ES-I3 (cell line): Measurements from ENCODE around the gene ATF7IP2.
"Not testable (repeated sequence)": the region's sequence is repeated elsewhere in the genome, so short reads cannot be mapped to it uniquely, and the experiment has no call there.

Experiments
- H3K36me3 ChIP-seq: 2 replicates; pipeline ENCODE4 v1.6.1; 2013; ENCODE audit warnings: mild to moderate bottlenecking, low read length, control low read depth, moderate library complexity; ENCODE audit not compliant: insufficient read depth
- H3K4me1 ChIP-seq: 2 replicates; pipeline ENCODE4 v1.6.1; 2013; ENCODE audit warnings: mild to moderate bottlenecking, control low read depth, low read length; ENCODE audit not compliant: insufficient read depth
- H3K9ac ChIP-seq: 2 replicates; pipeline ENCODE4 v1.6.1; 2013; ENCODE audit warnings: low read depth, mild to moderate bottlenecking, low read length, moderate library complexity
- H3K9me3 ChIP-seq: 2 replicates; pipeline ENCODE4 v1.6.1; 2013; ENCODE audit warnings: mild to moderate bottlenecking, low read length, moderate library complexity; ENCODE audit not compliant: control insufficient read depth, insufficient read depth

Gene ATF7IP2

DNA sequence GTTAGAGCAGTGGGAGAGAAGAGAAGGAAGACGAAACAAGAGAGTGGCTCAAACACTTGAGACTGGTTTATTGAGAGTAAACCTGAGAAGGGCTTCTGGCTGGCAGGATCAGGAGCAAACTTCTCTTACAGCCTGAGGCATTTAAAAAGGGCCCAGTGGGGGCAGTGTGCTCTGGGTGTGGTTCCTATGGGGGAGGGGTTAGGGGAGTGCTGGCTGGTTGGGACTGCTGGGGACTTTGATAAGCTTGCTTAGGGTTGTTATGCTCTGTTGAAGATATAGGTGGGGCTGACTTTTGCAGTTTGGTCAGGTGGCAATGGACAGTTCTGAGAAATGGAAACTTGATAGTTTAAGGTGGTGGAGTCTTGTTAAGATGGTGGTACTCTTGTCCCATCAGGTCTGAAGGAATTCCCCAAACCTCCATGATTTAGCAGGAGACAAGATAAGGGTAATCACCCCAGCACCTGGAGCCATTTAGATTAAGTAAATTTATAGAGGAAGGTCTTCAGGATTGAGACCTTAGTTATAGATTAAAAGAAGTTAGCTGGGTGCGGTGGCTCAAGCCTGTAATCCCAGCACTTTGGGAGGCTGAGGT is 115.3 kb downstream of the ATF7IP2 start:
- H3K4me1 ChIP-seq: peaks cover 15% of the 10 kb centered on the region; the same call in 1 of the 2 replicates
- peaks cover 2% of the 10 kb centered on the region; the same call in 1 of the 2 replicates for H3K9me3 ChIP-seq
- no peak overlapping the region for H3K9ac ChIP-seq
- H3K36me3 ChIP-seq: no peaks in the 10 kb centered on the region

DNA sequence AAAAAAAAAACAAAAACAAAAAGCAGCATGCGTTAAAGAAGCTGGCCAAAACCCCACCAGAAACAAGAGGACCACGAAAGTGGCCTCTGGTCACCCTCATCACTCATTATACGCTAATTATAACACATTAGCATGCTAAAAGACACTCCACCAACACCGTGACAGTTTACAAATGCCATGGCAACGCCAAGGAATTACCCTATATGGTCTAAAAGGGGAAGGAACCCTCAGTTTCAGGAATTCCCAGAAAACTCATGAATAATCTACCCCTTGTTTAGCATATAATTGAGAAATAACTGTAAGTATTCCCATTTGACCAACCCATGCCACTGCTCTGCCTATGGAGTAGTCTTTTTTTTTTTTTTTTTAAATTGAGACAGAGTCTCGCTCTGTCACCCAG is 116.9 kb downstream of the ATF7IP2 start:
- Histone ChIP-seq H3K4me1 (peaks cover 15% of the 10 kb centered on the region; the same call in 1 of the 2 replicates), H3K9me3 (peaks cover 2% of the 10 kb centered on the region; the same call in 1 of the 2 replicates), H3K36me3 (no peaks in the 10 kb centered on the region), H3K9ac (no peak overlapping the region)

- peaks cover 2% of the 10 kb centered on the region; the same call in 1 of the 2 replicates for H3K9me3 ChIP-seq
- H3K4me1 ChIP-seq: peaks cover 15% of the 10 kb centered on the region; the same call in 1 of the 2 replicates
- H3K9ac ChIP-seq: no peak overlapping the region
- H3K36me3 ChIP-seq: no peaks in the 10 kb centered on the region
Measured at GRCh38 chr16:10504404-10504885, 118.6 kb downstream of the ATF7IP2 start.

DNA sequence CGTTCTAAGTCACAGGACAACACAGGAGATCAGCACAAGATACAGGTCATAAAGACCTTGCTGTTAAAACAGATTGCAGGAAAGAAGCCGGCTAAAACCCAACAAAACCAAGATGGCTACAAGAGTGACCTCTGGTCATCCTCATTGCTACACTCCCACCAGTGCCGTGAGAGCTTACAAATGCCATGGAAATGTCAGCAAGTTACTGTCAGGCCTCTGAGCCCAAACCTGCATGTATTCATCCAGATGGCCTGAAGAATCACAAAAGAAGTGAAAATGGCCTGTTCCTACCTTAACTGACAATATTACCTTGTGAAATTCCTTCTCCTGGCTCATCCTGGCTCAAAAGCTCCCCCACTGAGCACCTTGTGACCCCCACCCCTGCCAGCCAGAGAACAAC is 119.4 kb downstream of the ATF7IP2 start:
- not testable (repeated sequence) for H3K36me3 ChIP-seq, H3K9ac ChIP-seq, H3K9me3 ChIP-seq
- peaks cover 15% of the 10 kb centered on the region; the same call in 1 of the 2 replicates for H3K4me1 ChIP-seq

GRCh38 chr16:10509534-10510025 is 123.7 kb downstream of the ATF7IP2 start:
- H3K4me1 ChIP-seq: peaks cover 3% of the 10 kb centered on the region; the same call in 1 of the 2 replicates
- 0 out of 2 replicates have a peak, but pooled peaks cover 3% of the 10 kb centered on the region for H3K9me3 ChIP-seq

GRCh38 chr16:10510279-10510678 is 124.4 kb downstream of the ATF7IP2 start:
- Histone ChIP-seq H3K4me1 (no peaks in the 10 kb centered on the region), H3K36me3 (no peaks in the 10 kb centered on the region), H3K9ac (no peak overlapping the region), H3K9me3 (0 out of 2 replicates have a peak, but pooled peaks cover 3% of the 10 kb centered on the region)

More at GRCh38 chr16:10509534-10510025, 123.7 kb downstream of the ATF7IP2 start:
- Histone ChIP-seq H3K36me3 (no peaks in the 10 kb centered on the region), H3K9ac (no peak overlapping the region)

DNA sequence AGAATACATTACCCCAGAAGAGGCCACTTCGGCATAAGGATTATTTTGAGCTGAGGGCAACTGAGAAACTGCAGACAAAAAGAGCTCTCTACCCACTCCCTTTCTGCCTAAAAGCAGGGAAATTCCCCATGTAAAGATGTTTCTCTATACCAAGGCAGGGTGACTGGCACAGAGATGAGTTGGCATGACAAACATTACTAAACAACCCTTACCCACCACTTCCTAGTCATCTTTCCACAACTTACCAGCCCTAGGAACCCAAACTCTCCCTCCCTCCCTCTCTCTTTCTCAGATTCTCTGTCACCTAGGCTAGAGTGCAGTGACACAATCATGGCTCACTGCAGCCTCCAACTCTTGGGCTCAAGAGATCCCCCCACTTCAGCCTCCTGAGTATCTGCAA is 126.0 kb downstream of the ATF7IP2 start:
- no peaks in the 10 kb centered on the region for H3K4me1 ChIP-seq
- no peak overlapping the region for H3K9ac ChIP-seq
- H3K36me3 ChIP-seq: no peaks in the 10 kb centered on the region
- H3K9me3 ChIP-seq: peaks cover 7% of the 10 kb centered on the region; the same call in 1 of the 2 replicates

DNA sequence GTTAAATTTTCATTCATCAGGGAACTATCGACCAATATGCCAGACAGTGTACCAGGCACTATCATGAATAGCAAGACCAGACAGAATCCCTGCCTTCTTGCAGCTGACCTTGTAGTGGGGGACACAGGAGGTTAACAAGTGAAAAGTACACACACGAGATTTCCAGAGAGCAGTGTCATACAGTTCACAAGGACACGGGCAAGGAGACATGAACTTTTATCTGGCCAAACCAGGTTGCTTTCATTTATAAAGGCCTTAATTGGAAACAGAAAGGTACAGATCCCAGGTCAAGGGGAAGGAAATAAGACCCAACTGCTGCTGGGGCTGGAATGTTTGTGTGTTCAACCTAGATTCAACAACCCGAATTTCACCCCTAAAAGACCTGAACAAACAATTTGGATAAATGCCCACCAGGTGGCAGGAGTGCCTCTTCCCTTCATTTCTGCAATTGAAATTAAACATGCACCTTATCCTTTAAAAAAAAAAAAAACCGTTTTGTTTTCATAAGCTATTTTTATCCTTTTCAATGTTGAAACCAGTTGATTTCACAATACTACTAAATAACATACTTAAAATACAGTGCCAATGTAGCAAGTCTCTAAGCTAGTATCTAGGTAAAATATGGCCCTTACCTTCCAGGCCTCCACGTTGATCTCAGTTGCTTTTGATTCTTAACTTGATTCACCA is 128.7 kb downstream of the ATF7IP2 start:
- H3K9me3 ChIP-seq: peaks cover 7% of the 10 kb centered on the region; the same call in 1 of the 2 replicates
- H3K9ac ChIP-seq: no peak overlapping the region
- H3K4me1 ChIP-seq: no peaks in the 10 kb centered on the region
- no peaks in the 10 kb centered on the region for H3K36me3 ChIP-seq

- Histone ChIP-seq H3K9ac (no peak overlapping the region), H3K9me3 (peaks cover 4% of the 10 kb centered on the region; the same call in 1 of the 2 replicates), H3K4me1 (no peaks in the 10 kb centered on the region), H3K36me3 (no peaks in the 10 kb centered on the region)
Measured at GRCh38 chr16:10517868-10518267, 132.0 kb downstream of the ATF7IP2 start.

DNA sequence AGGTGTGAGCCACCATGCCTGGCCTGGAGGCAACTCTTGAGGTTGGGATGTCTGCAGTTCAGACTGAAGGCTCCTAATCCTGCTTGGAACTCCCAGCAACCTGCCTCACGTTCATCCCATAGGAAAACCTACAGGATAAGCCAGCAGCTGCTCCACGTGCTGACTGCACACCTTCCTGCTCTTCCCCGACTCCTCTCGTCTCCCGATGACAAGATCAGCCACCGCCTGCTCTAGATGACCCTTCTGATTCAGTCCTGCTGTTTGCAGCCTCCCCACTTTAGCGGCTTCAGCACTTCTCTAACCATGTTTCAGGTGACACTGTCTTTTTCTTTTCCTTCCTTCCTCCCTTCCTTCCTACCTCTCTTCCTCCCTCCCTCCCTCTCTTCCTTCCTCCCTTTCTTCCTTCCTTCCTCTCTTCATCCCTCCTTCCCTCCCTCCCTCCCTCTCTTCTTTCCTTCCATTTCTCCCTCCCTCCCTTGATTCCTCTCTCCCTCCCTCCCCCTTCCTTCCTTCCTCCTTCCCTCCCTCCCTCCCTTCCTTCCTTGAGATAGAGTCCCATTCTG is 132.7 kb downstream of the ATF7IP2 start:
- Histone ChIP-seq H3K9me3 (peaks cover 4% of the 10 kb centered on the region; the same call in 1 of the 2 replicates), H3K9ac (no peak overlapping the region), H3K36me3 (no peaks in the 10 kb centered on the region), H3K4me1 (no peaks in the 10 kb centered on the region)

DNA sequence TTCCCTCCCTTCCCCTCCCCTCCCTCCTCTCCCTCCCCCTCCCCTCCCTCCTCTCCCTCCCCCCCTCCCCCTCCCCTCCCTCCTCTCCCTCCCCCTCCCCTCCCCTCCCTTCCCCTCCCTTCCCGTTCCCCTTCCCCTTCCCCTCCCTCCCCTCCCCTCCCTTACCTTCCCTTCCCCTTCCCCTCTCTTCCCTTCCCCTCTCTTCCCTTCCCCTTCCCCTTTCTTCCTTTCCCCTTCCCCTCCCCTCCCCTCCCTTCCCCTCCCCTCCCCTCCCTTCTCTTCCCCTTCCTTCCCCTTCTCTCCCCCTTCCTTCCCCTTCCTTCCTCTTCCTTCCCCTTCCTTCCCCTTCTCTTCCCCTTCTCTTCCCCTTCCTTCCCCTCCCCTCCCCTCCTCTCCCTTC is 133.4 kb downstream of the ATF7IP2 start:
- no peaks in the 10 kb centered on the region for H3K36me3 ChIP-seq
- peaks cover 4% of the 10 kb centered on the region; the same call in 1 of the 2 replicates for H3K9me3 ChIP-seq

GRCh38 chr16:10519929-10520868 is 134.3 kb downstream of the ATF7IP2 start:
- Histone ChIP-seq H3K36me3 (no peaks in the 10 kb centered on the region), H3K4me1 (no peaks in the 10 kb centered on the region), H3K9ac (no peak overlapping the region), H3K9me3 (peaks cover 4% of the 10 kb centered on the region; the same call in 1 of the 2 replicates)

More for the DNA sequence above, 133.4 kb downstream of the ATF7IP2 start:
- H3K4me1 ChIP-seq: no peaks in the 10 kb centered on the region
- H3K9ac ChIP-seq: no peak overlapping the region

DNA sequence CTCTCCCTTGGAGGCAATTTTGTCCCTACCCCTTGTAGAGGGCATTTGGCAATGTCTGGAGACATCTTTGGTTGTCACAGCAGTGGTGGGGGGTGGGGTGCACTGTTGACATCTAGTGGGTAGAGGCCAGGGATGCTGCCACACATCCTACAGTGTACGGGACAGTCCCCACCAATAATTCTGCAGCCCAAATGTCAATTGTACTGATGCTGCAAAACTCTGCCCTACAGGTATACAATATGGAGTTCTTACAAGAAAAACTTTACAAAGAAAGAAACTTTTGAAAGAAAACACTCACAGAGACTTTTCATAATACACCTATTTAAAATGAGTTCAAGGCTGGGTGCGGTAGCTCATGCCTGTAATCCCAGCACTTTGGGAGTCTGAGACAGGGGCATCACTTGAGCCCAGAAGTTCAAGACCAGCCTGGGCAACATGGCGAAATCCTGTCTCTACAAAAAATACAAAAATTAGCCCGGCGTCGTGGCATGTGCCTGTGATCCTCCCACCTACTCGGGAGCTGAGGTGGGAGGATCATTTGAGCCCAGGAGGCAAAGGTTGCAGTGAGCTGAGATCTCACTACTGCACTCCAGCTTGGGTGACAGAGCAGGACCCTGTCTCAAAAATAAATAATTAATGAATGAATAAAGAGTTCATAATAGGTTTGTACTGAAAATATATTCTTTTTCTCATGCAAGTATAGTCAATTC is 135.2 kb downstream of the ATF7IP2 start:
- no peak overlapping the region for H3K9ac ChIP-seq
- H3K4me1 ChIP-seq: no peaks in the 10 kb centered on the region
- no peaks in the 10 kb centered on the region for H3K36me3 ChIP-seq
- peaks cover 2% of the 10 kb centered on the region; the same call in 1 of the 2 replicates for H3K9me3 ChIP-seq
